ENCODE results near the gene NUP42. TPM values are rescaled to one million over a fixed set of nuclear protein-coding genes. Genes with fewer than 3 reads are reported as not detected.

Gene NUP42
- polyA plus RNA-seq, 3 donors: 55.1 to 83.1 (median 55.7) TPM

Other genes starting within 250 kb of the NUP42 start
- 10 to 100 TPM; 19.3 to 24.9 (median 20.2) TPM for gene HYCC1, start 167.9 kb upstream of the NUP42 start, polyA plus RNA-seq (ENCODE audit: insufficient read length in 3 of 3)
- gene KLHL7, start 76.3 kb upstream of the NUP42 start, polyA plus RNA-seq (ENCODE audit: insufficient read length in 3 of 3): 10 to 100 TPM; 44.8 to 52.9 (median 51.2) TPM
- gene GPNMB, start 64.7 kb downstream of the NUP42 start, polyA plus RNA-seq (ENCODE audit: insufficient read length in 3 of 3): 10 to 100 TPM; 10.7 to 21.4 (median 19.9) TPM
- gene MALSU1, start 117.3 kb downstream of the NUP42 start, polyA plus RNA-seq (ENCODE audit: insufficient read length in 3 of 3): 10 to 100 TPM; 51.1 to 55.6 (median 52.9) TPM